Osteoblast (primary cell): ENCODE results near the gene OVOL3. TPM values are rescaled to one million over a fixed set of nuclear protein-coding genes. Genes with fewer than 3 reads are reported as not detected.
A peak's percentile ranks its signal among the peaks of the same experiment; 100 is the strongest.

Experiments used
- DNase-seq: peaks from one replicate; pipeline ENCODE4 v3.0.0; 2011; ENCODE audit warnings: low spot score, mixed read lengths; ENCODE audit not compliant: insufficient read length; ENCODE audit errors: missing footprints
- H2AFZ ChIP-seq: 2 replicates; pipeline ENCODE4 v1.6.0; 2011; ENCODE audit warnings: mild to moderate bottlenecking, low read length
- H3K27ac ChIP-seq: 2 replicates; pipeline ENCODE4 v1.5.1; 2011; ENCODE audit warnings: mild to moderate bottlenecking, low read depth, low read length, moderate library complexity
- H3K27me3 ChIP-seq: 2 replicates; pipeline ENCODE4 v1.6.0; 2012; ENCODE audit warnings: mild to moderate bottlenecking, control low read depth, inconsistent platforms, low read length, moderate library complexity; ENCODE audit not compliant: insufficient read depth
- H3K36me3 ChIP-seq: 2 replicates; pipeline ENCODE4 v1.5.1; 2011; ENCODE audit warnings: mild to moderate bottlenecking, low read length, control low read depth, moderate library complexity; ENCODE audit not compliant: insufficient read depth
- H3K4me1 ChIP-seq: 2 replicates; pipeline ENCODE4 v1.5.1; 2011; ENCODE audit warnings: mild to moderate bottlenecking, low read length, control low read depth, moderate library complexity; ENCODE audit not compliant: insufficient read depth
- H3K4me2 ChIP-seq: 2 replicates; pipeline ENCODE4 v1.6.0; 2011; ENCODE audit warnings: mild to moderate bottlenecking, low read length; ENCODE audit not compliant: insufficient read depth
- H3K4me3 ChIP-seq: fragments of 200-600 bp; sonication (generic); 3 replicates; pipeline ENCODE4 v1.5.1; 2012; ENCODE audit warnings: mild to moderate bottlenecking, low read length, inconsistent platforms; ENCODE audit not compliant: insufficient read depth
- H3K79me2 ChIP-seq: 2 replicates; pipeline ENCODE4 v1.6.0; 2012; ENCODE audit warnings: mild to moderate bottlenecking, low read length, control low read depth, inconsistent platforms; ENCODE audit not compliant: insufficient read depth
- H3K9me3 ChIP-seq: 2 replicates; pipeline ENCODE4 v1.5.1; 2011; ENCODE audit warnings: low read depth, low read length, control low read depth
- H4K20me1 ChIP-seq: 2 replicates; pipeline ENCODE4 v1.6.0; 2012; ENCODE audit warnings: mild to moderate bottlenecking, low read length, control low read depth; ENCODE audit not compliant: insufficient read depth
- CTCF ChIP-seq: IDR thresholded peaks from 2 replicates; pipeline ENCODE4 v1.5.1; 2011; ENCODE audit warnings: mild to moderate bottlenecking, low read depth, low read length, moderate library complexity; ENCODE audit errors: extremely low read depth
- total RNA-seq: library from RNA; depleted of rRNA; stranded (reverse); fragments of >200 nt; gene quantifications from 2 replicates; pipeline ENCODE4 v1.2.3, GENCODE V29; 2012

The OVOL3 gene
- total RNA-seq, 1 donor, result not detected

- Histone ChIP-seq H3K9me3 (no peaks in the 10 kb centered on the region), H3K4me2 (no peak overlapping the region), H3K4me1 (no peaks in the 10 kb centered on the region), H2AFZ (no peak overlapping the region), H3K4me3 (no peak overlapping the region), H3K27me3 (no peaks in the 10 kb centered on the region), H3K36me3 (peaks cover 35% of the 10 kb centered on the region), H3K79me2 (no peaks in the 10 kb centered on the region), H3K27ac (no peak overlapping the region), H4K20me1 (no peaks in the 10 kb centered on the region)
- peak; percentile 61 for DNase-seq
- TF ChIP-seq CTCF, result no peak
These were observed 29.0 kb upstream of the OVOL3 start for GRCh38 chr19:36081894-36082293.

GRCh38 chr19:36082916-36083315, 28.0 kb upstream of the OVOL3 start:
- Histone ChIP-seq H3K9me3 (no peaks in the 10 kb centered on the region), H3K36me3 (peaks cover 31% of the 10 kb centered on the region), H3K27ac (no peak overlapping the region), H2AFZ (no peak overlapping the region), H3K79me2 (no peaks in the 10 kb centered on the region), H3K4me2 (no peak overlapping the region), H3K4me1 (no peaks in the 10 kb centered on the region), H4K20me1 (no peaks in the 10 kb centered on the region), H3K27me3 (no peaks in the 10 kb centered on the region), H3K4me3 (no peak overlapping the region)
- TF ChIP-seq CTCF, result no peak
- DNase-seq, result no peak

- no peak for TF ChIP-seq CTCF
- H3K79me2 ChIP-seq, result no peaks in the 10 kb centered on the region
- H3K36me3 ChIP-seq, result peaks cover 38% of the 10 kb centered on the region
- no peaks in the 10 kb centered on the region for H3K4me1 ChIP-seq
- H3K4me3 ChIP-seq, result no peak overlapping the region
- no peak overlapping the region for H3K27ac ChIP-seq
- no peaks in the 10 kb centered on the region for H3K27me3 ChIP-seq
- H3K9me3 ChIP-seq, result no peaks in the 10 kb centered on the region
- DNase-seq, result no peak
- H2AFZ ChIP-seq, result no peak overlapping the region
- no peaks in the 10 kb centered on the region for H4K20me1 ChIP-seq
- H3K4me2 ChIP-seq, result no peak overlapping the region
These were observed 26.5 kb upstream of the OVOL3 start for GRCh38 chr19:36084231-36085009.

GRCh38 chr19:36086326-36086725, 24.6 kb upstream of the OVOL3 start:
- H3K27ac ChIP-seq, result no peak overlapping the region
- no peak overlapping the region for H3K4me3 ChIP-seq
- no peaks in the 10 kb centered on the region for H3K27me3 ChIP-seq
- no peak for DNase-seq
- H3K4me1 ChIP-seq, result no peaks in the 10 kb centered on the region
- H4K20me1 ChIP-seq, result no peaks in the 10 kb centered on the region
- H3K9me3 ChIP-seq, result no peaks in the 10 kb centered on the region
- no peak overlapping the region for H2AFZ ChIP-seq
- peaks cover 43% of the 10 kb centered on the region for H3K36me3 ChIP-seq
- no peak overlapping the region for H3K4me2 ChIP-seq
- TF ChIP-seq CTCF, result no peak
- H3K79me2 ChIP-seq, result no peaks in the 10 kb centered on the region
